ENCODE data around the gene INSL3. TPM values are rescaled to one million over a fixed set of nuclear protein-coding genes. Genes with fewer than 3 reads are reported as not detected.

The INSL3 gene
- total and polyA plus RNA-seq, 2 of the 8 experiments (the other 6 are each of a cell fraction or from before 2014, with no cell fraction given) = 0.41 to 1.5 TPM

DNA sequence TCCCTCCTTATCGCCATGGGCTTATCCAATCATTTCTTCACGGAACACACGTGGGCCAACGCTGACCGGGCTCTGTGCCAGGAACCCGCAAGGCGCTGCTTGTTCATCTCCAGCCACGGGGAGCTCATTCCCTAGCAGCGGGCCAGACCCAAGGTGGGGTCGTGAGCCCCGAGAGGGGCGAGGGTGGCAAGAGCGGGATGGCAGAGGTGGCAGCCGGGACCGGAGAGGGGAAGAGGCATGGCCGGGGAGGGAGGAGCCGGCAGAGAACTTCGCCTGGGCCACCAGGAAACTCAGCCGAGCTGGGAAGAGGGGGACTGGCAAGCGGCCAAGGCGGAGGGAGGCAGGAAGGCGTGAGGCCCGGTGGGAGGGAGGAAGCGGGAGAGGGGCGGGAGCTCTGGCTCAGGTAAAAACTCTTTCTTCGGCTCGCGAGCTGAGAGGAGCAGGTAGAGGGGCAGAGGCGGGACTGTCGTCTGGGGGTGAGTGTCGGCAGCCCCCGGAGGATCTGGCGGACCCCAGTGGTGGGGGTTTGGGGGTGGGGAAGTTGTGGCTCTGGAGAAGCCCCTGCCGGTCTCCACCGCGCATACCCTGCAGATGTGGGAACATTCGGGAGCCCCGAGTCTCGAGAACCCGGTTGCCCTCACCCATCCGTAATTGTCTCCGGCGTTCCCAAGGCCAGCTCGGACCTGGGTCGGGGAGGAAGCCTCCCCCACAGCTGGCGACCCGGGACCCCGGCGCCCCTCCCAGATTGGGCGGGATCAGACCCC, 26.4 kb downstream of the INSL3 start, which contains the start of gene B3GNT3 (continued):
- TF ChIP-seq SUZ12 (IDR thresholded peaks at IDR 0.05; ENCODE audit: low read length) (no peak), GTF2F1 (IDR thresholded peaks at IDR 0.05; ENCODE audit: borderline replicate concordance, low read depth, low read length) (no peak), MAX (IDR thresholded peaks at IDR 0.05) (peak; percentile 38; the same call in 1 of the 2 replicates), YY1 (IDR thresholded peaks at IDR 0.05; ENCODE audit: low read depth, low read length) (0 out of 2 replicates have a peak, but pooled peaks have one; percentile 12), GABPA (IDR thresholded peaks at IDR 0.05; ENCODE audit: borderline replicate concordance, insufficient read depth, low read length) (no peak), EZH2 (IDR thresholded peaks at IDR 0.05; ENCODE audit: low read depth, low read length, severe bottlenecking) (no peak), SRF (IDR thresholded peaks at IDR 0.05; ENCODE audit: low read depth, low read length) (no peak), SP2 (IDR thresholded peaks at IDR 0.05; ENCODE audit: low read length) (no peak), ZNF274 (IDR thresholded peaks at IDR 0.05; ENCODE audit: borderline replicate concordance, extremely low read depth, low read length) (no peak), POLR2A (IDR thresholded peaks at IDR 0.05; ENCODE audit: control extremely low read depth in 1 of 2, low read depth in 2 of 2, low read length in 2 of 2) (no peak), SP1 (IDR thresholded peaks at IDR 0.05; ENCODE audit: low read depth, low read length) (no peak), TBP (IDR thresholded peaks at IDR 0.05; ENCODE audit: low read depth, low read length) (0 out of 2 replicates have a peak, but pooled peaks have one; percentile 16), CEBPB (IDR thresholded peaks at IDR 0.05; ENCODE audit: low read depth, low read length) (no peak), KDM4A (IDR thresholded peaks at IDR 0.05; ENCODE audit: low read depth, low read length, severe bottlenecking) (peak; percentile 59), CTBP2 (IDR thresholded peaks at IDR 0.05; ENCODE audit: borderline replicate concordance, insufficient read depth, insufficient read length, low read length) (peak; percentile 64), CHD1 (IDR thresholded peaks at IDR 0.05; ENCODE audit: low read depth, low read length) (no peak), TAF1 (IDR thresholded peaks at IDR 0.05; ENCODE audit: low read depth, low read length) (no peak), SP4 (IDR thresholded peaks at IDR 0.05; ENCODE audit: low read length) (no peak), SIN3A (conservative IDR thresholded peaks at IDR 0.05 in 1 of 2, IDR thresholded peaks at IDR 0.05 in 1 of 2; ENCODE audit: low read depth in 1 of 2, low read length in 2 of 2) (0 out of 4 replicates have a peak, but pooled peaks of 1 of the 2 experiments have one; percentile 44), RFX5 (IDR thresholded peaks at IDR 0.05; ENCODE audit: borderline replicate concordance, low read depth, low read length) (no peak), JUN (IDR thresholded peaks at IDR 0.05; ENCODE audit: low read depth, low read length) (no peak), CBX8 (IDR thresholded peaks at IDR 0.05; ENCODE audit: borderline replicate concordance, low read depth, low read length) (no peak)
- TF ChIP-seq, protein P1, sequence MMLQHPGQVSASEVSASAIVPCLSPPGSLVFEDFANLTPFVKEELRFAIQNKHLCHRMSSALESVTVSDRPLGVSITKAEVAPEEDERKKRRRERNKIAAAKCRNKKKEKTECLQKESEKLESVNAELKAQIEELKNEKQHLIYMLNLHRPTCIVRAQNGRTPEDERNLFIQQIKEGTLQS (IDR thresholded peaks at IDR 0.05; ENCODE audit: insufficient read depth, low read depth, low read length) = no peak

Data from H1 (cell line).